H1 (cell line): ENCODE measurements around the gene CHP2. TPM values are rescaled to one million over a fixed set of nuclear protein-coding genes. Genes with fewer than 3 reads are reported as not detected.

Source experiments
- CTCF ChIA-PET: fragments of 300-600 bp; sonication (Branson Sonifier 250); formaldehyde crosslinking; loops from one replicate; lab custom pipeline; 2021; ENCODE audit not compliant: partially characterized antibody; lab: Charles Lee
- POLR2A ChIA-PET: fragments of 300-600 bp; sonication (Branson Sonifier 250); formaldehyde crosslinking; loops from one replicate; lab custom pipeline; 2021; ENCODE audit warnings: inconsistent platforms; ENCODE audit not compliant: partially characterized antibody; lab: Charles Lee
- DNase-seq, 2 experiments: peaks; one replicate each; pipeline versions ENCODE4 v3.0.0 to v3.0.0-alpha.2; 2010 to 2022; ENCODE audit warnings: low spot score in 2 of 2, low read depth in 1 of 2, mixed read lengths in 1 of 2
- FAIRE-seq: peaks from 2 replicates; lab custom pipeline; 2011; peaks lifted over from hg19 to GRCh38; lab: Jason Lieb, UNC
- H2AFZ ChIP-seq: 2 replicates; pipeline ENCODE4 v1.8.1; 2012; ENCODE audit warnings: low read length, inconsistent platforms
- H2AK5ac ChIP-seq: 2 replicates; pipeline ENCODE4 v1.6.1; 2013; ENCODE audit warnings: low read depth, low read length
- H2BK120ac ChIP-seq: replicated peaks from 2 replicates; pipeline ENCODE3; 2013; ENCODE audit warnings: low read depth, low read length, inconsistent platforms
- H2BK12ac ChIP-seq: 2 replicates; pipeline ENCODE4 v1.6.1; 2013; ENCODE audit warnings: low read depth, low read length
- H2BK15ac ChIP-seq: 2 replicates; pipeline ENCODE4 v1.6.1; 2013; ENCODE audit warnings: low read length
- H2BK20ac ChIP-seq: 2 replicates; pipeline ENCODE4 v1.6.1; 2013; ENCODE audit warnings: low read length
- H2BK5ac ChIP-seq: 2 replicates; pipeline ENCODE4 v1.6.1; 2013; ENCODE audit warnings: low read depth, low read length
- H3K14ac ChIP-seq: 2 replicates; pipeline ENCODE4 v1.6.1; 2013; ENCODE audit warnings: inconsistent platforms; ENCODE audit not compliant: insufficient read length
- H3K18ac ChIP-seq: 2 replicates; pipeline ENCODE4 v1.6.1; 2013; ENCODE audit warnings: low read length; ENCODE audit errors: extremely low read depth
- H3K23ac ChIP-seq: 2 replicates; pipeline ENCODE4 v1.6.1; 2013; ENCODE audit warnings: inconsistent platforms; ENCODE audit not compliant: insufficient read length
- H3K23me2 ChIP-seq: 2 replicates; pipeline ENCODE4 v1.6.1; 2013; ENCODE audit warnings: low read depth, low read length
- H3K27ac ChIP-seq: 2 replicates; pipeline ENCODE4 v1.6.1; 2011; ENCODE audit warnings: low read depth, low read length, inconsistent platforms
- H3K27me3 ChIP-seq, 4 experiments: replicated peaks in 1 of 4; 1 replicate in 1 of 4; 2 replicates in 3 of 4; pipeline versions ENCODE4 v1.6.1 to v1.8.1; 2011 to 2013; ENCODE audit warnings: low read length in 3 of 4, mild to moderate bottlenecking in 3 of 4, inconsistent platforms in 2 of 4, mixed read lengths in 2 of 4, moderate library complexity in 1 of 4; ENCODE audit not compliant: control insufficient read depth in 3 of 4, insufficient read depth in 3 of 4; ENCODE audit errors: extremely low read depth in 1 of 4
- H3K36me3 ChIP-seq, 4 experiments: 2 replicates each; pipeline versions ENCODE4 v1.6.1 to v1.8.1; 2011 to 2013; ENCODE audit warnings: mild to moderate bottlenecking in 4 of 4, low read length in 3 of 4, moderate library complexity in 2 of 4, control low read depth in 1 of 4, inconsistent platforms in 1 of 4; ENCODE audit not compliant: insufficient read depth in 4 of 4, control insufficient read depth in 2 of 4
- H3K4ac ChIP-seq: replicated peaks from 2 replicates; pipeline ENCODE3; 2013; ENCODE audit warnings: low read length, low read depth, mixed read lengths, inconsistent platforms; ENCODE audit not compliant: insufficient read length
- H3K4me1 ChIP-seq, 4 experiments: replicated peaks in 1 of 4; 1 replicate in 1 of 4; 2 replicates in 3 of 4; pipeline versions ENCODE4 v1.6.1 to v1.8.1; 2011 to 2013; ENCODE audit warnings: low read length in 3 of 4, inconsistent platforms in 2 of 4, mixed read lengths in 1 of 4; ENCODE audit not compliant: insufficient read depth in 4 of 4, control insufficient read depth in 3 of 4
- H3K4me2 ChIP-seq, 2 experiments: 2 replicates each; pipeline versions ENCODE4 v1.6.1 to v1.8.1; 2011 to 2013; ENCODE audit warnings: low read depth in 2 of 2, low read length in 2 of 2, control low read depth in 1 of 2, inconsistent platforms in 1 of 2, mild to moderate bottlenecking in 1 of 2; ENCODE audit not compliant: insufficient read depth in 1 of 2
- H3K4me3 ChIP-seq, 4 experiments: fragments of 200-600, 300-600 bp in 1 of 4; sonication (generic), shearing (Covaris generic), sonication (Bioruptor Twin) in 1 of 4; 2 replicates each; pipeline versions ENCODE4 v1.5.1 to v1.8.1; 2011 to 2016; ENCODE audit warnings: low read length in 4 of 4, low read depth in 3 of 4, control low read depth in 2 of 4, inconsistent platforms in 2 of 4, mild to moderate bottlenecking in 2 of 4, mixed read lengths in 1 of 4, moderate library complexity in 1 of 4; ENCODE audit not compliant: insufficient read depth in 2 of 4; ENCODE audit errors: extremely low read depth in 1 of 4
- H3K56ac ChIP-seq: replicated peaks from 2 replicates; pipeline ENCODE3; 2013; ENCODE audit warnings: low read depth, mild to moderate bottlenecking, mixed read lengths, low read length, inconsistent platforms; ENCODE audit not compliant: insufficient read length
- H3K79me1 ChIP-seq: 2 replicates; pipeline ENCODE4 v1.6.1; 2013; ENCODE audit warnings: low read depth, low read length, control low read depth
- H3K79me2 ChIP-seq, 2 experiments: 2 replicates each; pipeline versions ENCODE4 v1.6.1 to v1.8.1; 2012 to 2013; ENCODE audit warnings: low read length in 2 of 2, mild to moderate bottlenecking in 2 of 2, inconsistent platforms in 1 of 2; ENCODE audit not compliant: insufficient read depth in 2 of 2, control insufficient read depth in 1 of 2
- H3K9ac ChIP-seq, 4 experiments: replicated peaks in 1 of 4; 1 replicate in 1 of 4; 2 replicates in 3 of 4; pipeline versions ENCODE4 v1.6.1 to v1.8.1; 2011 to 2013; ENCODE audit warnings: low read depth in 3 of 4, low read length in 3 of 4, control low read depth in 2 of 4, mild to moderate bottlenecking in 2 of 4, moderate library complexity in 2 of 4, inconsistent platforms in 1 of 4; ENCODE audit errors: extremely low read depth in 1 of 4
- H3K9me3 ChIP-seq, 2 experiments: 2 replicates each; pipeline versions ENCODE4 v1.6.1 to v1.8.1; 2012 to 2013; ENCODE audit warnings: mild to moderate bottlenecking in 2 of 2, moderate library complexity in 2 of 2, control low read depth in 1 of 2, inconsistent platforms in 1 of 2, low read depth in 1 of 2, low read length in 1 of 2, mixed read lengths in 1 of 2; ENCODE audit not compliant: insufficient read depth in 2 of 2
- H4K20me1 ChIP-seq, 2 experiments: replicated peaks in 1 of 2; 2 replicates each; pipeline versions ENCODE3 to v1.8.1; 2011 to 2013; ENCODE audit warnings: inconsistent platforms in 2 of 2, low read length in 2 of 2, mild to moderate bottlenecking in 1 of 2; ENCODE audit not compliant: insufficient read depth in 2 of 2, control insufficient read depth in 1 of 2
- H4K5ac ChIP-seq: 2 replicates; pipeline ENCODE4 v1.6.1; 2013; ENCODE audit warnings: low read length, low read depth, mixed read lengths, inconsistent platforms; ENCODE audit not compliant: insufficient read length
- H4K8ac ChIP-seq: 2 replicates; pipeline ENCODE4 v1.8.0; 2013; ENCODE audit warnings: mild to moderate bottlenecking, moderate library complexity, low read length, inconsistent platforms; ENCODE audit not compliant: insufficient read depth; ENCODE audit errors: extremely low read depth
- H4K91ac ChIP-seq: replicated peaks from 2 replicates; pipeline ENCODE3; 2013; ENCODE audit warnings: low read length, mixed read lengths, inconsistent platforms; ENCODE audit not compliant: insufficient read length
- CTBP2 ChIP-seq: IDR thresholded peaks from 2 replicates; pipeline ENCODE4 v1.7.0; 2011; ENCODE audit warnings: borderline replicate concordance, mild to moderate bottlenecking, moderate library complexity, mixed read lengths, low read length; ENCODE audit not compliant: insufficient read depth, insufficient read length
- SIN3A ChIP-seq, 2 experiments: IDR thresholded peaks in 1 of 2; conservative IDR thresholded peaks in 1 of 2; 2 replicates each; pipeline ENCODE4 v1.6.1; 2011 to 2012; ENCODE audit warnings: low read length in 2 of 2, improper control_type of control experiment in 1 of 2, low read depth in 1 of 2, mild to moderate bottlenecking in 1 of 2
- WGBS, 2 experiments: shearing (Covaris generic) in 1 of 2; methylation state at CpG; one replicate each; pipeline versions ENCODE4 v1.1.6 to v1.1.7; 2013 to 2015; ENCODE audit warnings: low lambda C conversion rate in 2 of 2, mixed read lengths in 2 of 2, inconsistent platforms in 1 of 2, low coverage in 1 of 2, missing lambda C conversion rate in 1 of 2; ENCODE audit not compliant: insufficient replicate concordance in 2 of 2, insufficient coverage in 1 of 2, insufficient read length in 1 of 2; ENCODE audit errors: extremely low coverage in 1 of 2, missing lambda C conversion rate in 1 of 2; 5-methylcytosine and 5-hydroxymethylcytosine counted together
- polyA plus RNA-seq, 7 experiments: library from polyadenylated mRNA; depleted of rRNA in 3 of 7; stranded (reverse) in 5 of 7; unstranded in 2 of 7; fragments of >200 nt in 5 of 7; fragments of 200-250 nt in 2 of 7; gene quantifications; 1 replicate in 5 of 7; 2 replicates in 1 of 7; 4 replicates in 1 of 7; pipeline versions ENCODE4 v1.2.1 to v1.2.3, GENCODE V29; 2011 to 2013; ENCODE audit warnings: missing spikeins in 2 of 7, mixed read lengths in 2 of 7
- total RNA-seq: library from RNA; stranded (reverse); fragmentation: NEBNext Ultra II Directional; extraction: Animal tissue kit (Norgen Biotek cat#: 25700); gene quantifications from 2 replicates; pipeline ENCODE4 v1.2.1, GENCODE V29; 2021

Gene CHP2
- total and polyA plus RNA-seq, 2 of the 8 experiments (the other 6 are each of a cell fraction or from before 2014, with no cell fraction given): 1.3 to 1.6 TPM

- Histone ChIP-seq H3K23me2 (no peaks in the 10 kb centered on the region), H3K14ac (no peak overlapping the region), H4K20me1 (no peaks in the 10 kb centered on the region), H3K79me2 (no peaks in the 10 kb centered on the region), H2BK15ac (no peak overlapping the region), H4K8ac (no peak overlapping the region), H2BK20ac (no peak overlapping the region), H3K9ac (no peak overlapping the region), H3K27me3 (no peaks in the 10 kb centered on the region), H3K4me3 (no peak overlapping the region), H3K23ac (no peak overlapping the region), H3K9me3 (no peaks in the 10 kb centered on the region), H2AFZ (no peak overlapping the region), H2BK12ac (no peak overlapping the region), H3K4me2 (no peak overlapping the region), H2BK5ac (no peak overlapping the region), H3K79me1 (no peaks in the 10 kb centered on the region), H3K4me1 (no peaks in the 10 kb centered on the region), H3K4ac (no peak overlapping the region), H3K18ac (no peak overlapping the region), H3K27ac (no peak overlapping the region), H4K91ac (no peak overlapping the region), H2AK5ac (no peak overlapping the region), H4K5ac (no peak overlapping the region), H3K56ac (no peak overlapping the region), H2BK120ac (no peak overlapping the region), H3K36me3 (no peaks in the 10 kb centered on the region)
- ChIA-PET CTCF (interaction anchor here (2.3 kb wide), 1 partner anchor 263 kb away, joined by 5 read pairs; no protein-coding TSS in a partner anchor), POLR2A (no interaction called here)
- WGBS, 2 experiments: 94% methylated on average over 2 of the region's 2 CpGs; no CpG with 5 or more reads in 1 of the 2 experiments
- TF ChIP-seq SIN3A (conservative IDR thresholded peaks at IDR 0.05 in 1 of 2, IDR thresholded peaks at IDR 0.05 in 1 of 2; ENCODE audit: low read depth in 1 of 2, low read length in 2 of 2): no peak
- TF ChIP-seq CTBP2: no peak
- FAIRE-seq (no peak), DNase-seq (no peak)
Measured at GRCh38 chr16:23773339-23773738, 18.5 kb downstream of the CHP2 start.
